ENCODE results near the gene STKLD1.
"Not testable (repeated sequence)": the region's sequence is repeated elsewhere in the genome, so short reads cannot be mapped to it uniquely, and the experiment has no call there.

The STKLD1 gene

GRCh38 chr9:133449760-133450159 lies 73.6 kb downstream of the STKLD1 start:
- DNase-seq: no peak

GRCh38 chr9:133451865-133452264 lies 75.7 kb downstream of the STKLD1 start:
- DNase-seq: not testable (repeated sequence)

GRCh38 chr9:133452562-133452961 lies 76.4 kb downstream of the STKLD1 start:
- DNase-seq: no peak

- DNase-seq: no peak
Observed at GRCh38 chr9:133453651-133454050, 77.5 kb downstream of the STKLD1 start.

- DNase-seq: no peak
Observed at GRCh38 chr9:133454325-133454724, 78.2 kb downstream of the STKLD1 start.

GRCh38 chr9:133454943-133455673 lies 78.9 kb downstream of the STKLD1 start:
- DNase-seq: no peak

Data from central memory CD4-positive, alpha-beta T cell (primary cell).